WERI-Rb-1 (cell line): ENCODE data around the gene NLRP7.
A peak's percentile ranks its signal among the peaks of the same experiment; 100 is the strongest.
"Not testable (repeated sequence)": the region's sequence is repeated elsewhere in the genome, so short reads cannot be mapped to it uniquely, and the experiment has no call there.

ENCODE experiments used
- DNase-seq: peaks from one replicate; pipeline ENCODE4 v3.0.0-alpha.2; 2020
- H3K27ac ChIP-seq: fragments of 250-450 bp; sonication (Bioruptor Pico); 2 replicates; pipeline ENCODE4 v1.5.1; 2020; ENCODE audit warnings: mild to moderate bottlenecking, moderate library complexity
- H3K27me3 ChIP-seq: fragments of 250-450 bp; sonication (Bioruptor Pico); 2 replicates; pipeline ENCODE4 v1.5.1; 2021; ENCODE audit warnings: mild to moderate bottlenecking, low read depth, moderate library complexity; ENCODE audit not compliant: insufficient read depth, severe bottlenecking
- H3K36me3 ChIP-seq: fragments of 250-450 bp; sonication (Bioruptor Pico); 2 replicates; pipeline ENCODE4 v1.5.1; 2020; ENCODE audit warnings: mild to moderate bottlenecking, moderate library complexity
- H3K4me3 ChIP-seq: 2 replicates; pipeline ENCODE4 v1.5.1; 2011; ENCODE audit warnings: low read depth, mild to moderate bottlenecking, control low read depth, low read length
- H3K9me3 ChIP-seq: fragments of 250-450 bp; sonication (Bioruptor Pico); 2 replicates; pipeline ENCODE4 v1.5.1; 2021; ENCODE audit warnings: mild to moderate bottlenecking, moderate library complexity; ENCODE audit not compliant: severe bottlenecking
- TF ChIP-seq, protein P1 (sequence below): IDR thresholded peaks from 2 replicates; pipeline ENCODE4 v1.5.1; 2011; ENCODE audit warnings: low read depth, mild to moderate bottlenecking, control low read depth, inconsistent platforms, low read length

NLRP7 gene

DNA sequence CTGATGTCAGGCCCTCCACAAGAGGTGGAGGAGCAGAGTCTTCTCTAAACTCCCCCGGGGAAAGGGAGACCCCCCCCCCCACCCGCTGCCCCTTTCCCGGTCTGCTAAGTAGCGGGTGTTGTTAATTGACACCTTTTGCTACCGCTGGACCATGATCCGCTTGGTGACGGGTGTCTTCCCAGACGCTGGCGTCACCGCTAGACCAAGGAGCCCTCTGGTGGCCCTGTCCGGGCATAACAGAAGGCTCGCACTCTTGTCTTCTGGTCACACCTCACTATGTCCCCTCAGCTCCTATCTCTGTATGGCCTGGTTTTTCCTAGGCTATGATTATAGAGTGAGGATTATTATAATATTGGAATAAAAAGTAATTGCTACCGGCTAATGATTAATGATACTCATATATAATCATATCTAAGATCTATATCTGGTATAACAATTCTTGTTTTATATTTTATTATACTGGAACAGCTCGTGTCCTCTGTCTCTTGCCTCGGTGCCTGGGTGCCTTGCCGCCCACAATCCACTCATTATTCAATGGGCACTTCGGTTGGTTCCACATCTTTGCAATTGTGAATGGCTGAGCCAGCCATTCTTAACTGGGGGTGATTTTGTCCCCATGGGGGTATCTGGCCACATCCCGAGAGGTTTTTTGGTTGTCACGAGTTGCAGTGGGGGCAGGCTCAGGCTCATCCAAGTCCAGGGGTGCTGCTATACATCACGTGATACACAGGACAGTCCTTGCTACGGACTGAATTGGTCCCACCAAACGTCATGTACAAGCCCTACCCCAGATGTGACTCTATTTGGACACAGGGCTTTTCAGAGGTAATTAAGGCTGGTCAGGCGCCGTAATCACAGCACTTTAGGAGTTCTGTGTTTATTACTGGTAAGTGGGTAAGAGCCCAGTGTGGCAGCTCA is 27.4 kb downstream of the NLRP7 start:
- not testable (repeated sequence) for H3K4me3 ChIP-seq, H3K27ac ChIP-seq, H3K9me3 ChIP-seq, H3K36me3 ChIP-seq
- TF ChIP-seq, protein P1, sequence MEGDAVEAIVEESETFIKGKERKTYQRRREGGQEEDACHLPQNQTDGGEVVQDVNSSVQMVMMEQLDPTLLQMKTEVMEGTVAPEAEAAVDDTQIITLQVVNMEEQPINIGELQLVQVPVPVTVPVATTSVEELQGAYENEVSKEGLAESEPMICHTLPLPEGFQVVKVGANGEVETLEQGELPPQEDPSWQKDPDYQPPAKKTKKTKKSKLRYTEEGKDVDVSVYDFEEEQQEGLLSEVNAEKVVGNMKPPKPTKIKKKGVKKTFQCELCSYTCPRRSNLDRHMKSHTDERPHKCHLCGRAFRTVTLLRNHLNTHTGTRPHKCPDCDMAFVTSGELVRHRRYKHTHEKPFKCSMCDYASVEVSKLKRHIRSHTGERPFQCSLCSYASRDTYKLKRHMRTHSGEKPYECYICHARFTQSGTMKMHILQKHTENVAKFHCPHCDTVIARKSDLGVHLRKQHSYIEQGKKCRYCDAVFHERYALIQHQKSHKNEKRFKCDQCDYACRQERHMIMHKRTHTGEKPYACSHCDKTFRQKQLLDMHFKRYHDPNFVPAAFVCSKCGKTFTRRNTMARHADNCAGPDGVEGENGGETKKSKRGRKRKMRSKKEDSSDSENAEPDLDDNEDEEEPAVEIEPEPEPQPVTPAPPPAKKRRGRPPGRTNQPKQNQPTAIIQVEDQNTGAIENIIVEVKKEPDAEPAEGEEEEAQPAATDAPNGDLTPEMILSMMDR: peak; percentile 10; the same call in 1 of the 2 replicates
- peak; percentile 15 for DNase-seq
- H3K27me3 ChIP-seq: peaks cover 62% of the 10 kb centered on the region

DNA sequence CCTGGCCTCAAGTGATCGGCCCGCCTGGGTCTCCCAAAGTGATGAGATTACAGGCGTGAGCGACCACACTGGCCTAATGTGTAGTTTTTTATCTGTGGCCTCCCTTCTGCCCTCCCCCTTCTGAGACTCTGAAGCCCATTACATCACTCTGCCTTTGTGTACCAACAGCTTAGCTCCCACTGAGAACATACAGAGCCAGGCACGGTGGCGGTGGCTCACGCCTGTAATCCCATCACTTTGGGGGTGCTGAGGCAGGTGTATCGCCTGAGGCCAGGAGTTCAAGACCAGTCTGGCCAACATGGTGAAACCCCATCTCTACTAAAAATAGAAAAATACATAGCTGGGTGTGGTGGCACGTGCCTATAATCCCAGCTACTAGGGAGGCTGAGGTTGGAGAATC is 28.8 kb downstream of the NLRP7 start:
- no peak overlapping the region for H3K4me3 ChIP-seq
- TF ChIP-seq, protein P1: no peak
- no peak overlapping the region for H3K27ac ChIP-seq
- H3K9me3 ChIP-seq: no peaks in the 10 kb centered on the region
- peaks cover 62% of the 10 kb centered on the region for H3K27me3 ChIP-seq
- H3K36me3 ChIP-seq: no peaks in the 10 kb centered on the region
- no peak for DNase-seq

DNA sequence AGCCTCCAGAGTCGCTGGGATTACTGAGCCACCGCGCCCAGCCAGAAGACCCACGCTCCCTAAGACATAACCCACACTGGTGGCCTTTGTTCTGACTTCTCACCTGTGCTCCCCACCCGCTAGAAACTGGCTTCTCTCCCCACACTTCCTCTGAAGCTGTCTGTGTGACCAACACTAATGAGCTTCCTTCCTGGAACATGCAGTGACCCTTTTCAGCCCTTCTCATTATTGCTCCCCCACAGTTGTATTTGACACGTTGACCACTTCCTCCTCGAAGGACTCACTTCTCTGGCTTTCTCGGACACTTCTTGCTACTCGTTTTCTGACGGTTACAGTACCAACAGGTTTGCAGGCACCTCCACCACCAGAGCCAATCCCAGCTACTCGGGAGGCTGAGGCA is 30.5 kb downstream of the NLRP7 start:
- H3K36me3 ChIP-seq: no peaks in the 10 kb centered on the region
- H3K27ac ChIP-seq: no peak overlapping the region
- no peaks in the 10 kb centered on the region for H3K9me3 ChIP-seq
- DNase-seq: no peak
- peaks cover 57% of the 10 kb centered on the region for H3K27me3 ChIP-seq
- no peak overlapping the region for H3K4me3 ChIP-seq
- TF ChIP-seq, protein P1: no peak

DNA sequence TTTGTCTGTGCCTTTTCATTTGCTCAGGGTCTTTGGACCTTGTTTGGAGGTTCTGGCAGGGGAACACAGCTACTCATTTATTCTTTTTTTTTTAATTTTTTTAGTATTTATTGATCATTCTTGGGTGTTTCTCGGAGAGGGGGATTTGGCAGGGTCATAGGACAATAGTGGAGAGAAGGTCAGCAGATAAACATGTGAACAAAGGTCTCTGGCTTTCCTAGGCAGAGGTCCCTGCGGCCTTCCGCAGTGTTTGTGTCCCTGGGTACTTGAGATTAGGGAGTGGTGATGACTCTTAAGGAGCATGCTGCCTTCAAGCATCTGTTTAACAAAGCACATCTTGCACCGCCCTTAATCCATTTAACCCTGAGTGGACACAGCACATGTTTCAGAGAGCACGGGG is 39.4 kb downstream of the NLRP7 start:
- H3K27me3 ChIP-seq: peaks cover 49% of the 10 kb centered on the region
- not testable (repeated sequence) for H3K4me3 ChIP-seq, H3K27ac ChIP-seq, H3K36me3 ChIP-seq, DNase-seq, H3K9me3 ChIP-seq

DNA sequence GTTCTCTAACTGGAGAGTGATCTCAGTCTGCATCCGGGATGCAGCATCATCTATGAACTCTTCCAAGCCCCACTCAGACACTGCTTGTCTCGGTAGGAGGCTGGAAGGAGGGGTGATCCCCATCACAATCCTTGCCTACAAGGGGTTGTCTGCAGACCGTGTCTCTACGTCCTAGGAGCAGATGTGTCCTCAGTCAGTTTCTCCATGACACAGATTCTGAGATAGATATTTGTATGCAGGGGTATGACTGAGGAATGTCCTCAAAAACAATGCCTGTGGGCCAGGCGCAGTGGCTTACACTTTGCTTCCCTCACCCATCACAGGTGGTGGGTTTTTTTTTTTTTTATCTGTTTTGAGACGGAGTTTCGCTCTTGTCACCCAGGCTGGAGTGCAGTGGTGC is 40.5 kb downstream of the NLRP7 start:
- TF ChIP-seq, protein P1: no peak
- peaks cover 48% of the 10 kb centered on the region for H3K27me3 ChIP-seq
- H3K4me3 ChIP-seq: no peak overlapping the region
- no peaks in the 10 kb centered on the region for H3K36me3 ChIP-seq
- H3K9me3 ChIP-seq: peaks cover 2% of the 10 kb centered on the region
- H3K27ac ChIP-seq: no peak overlapping the region
- DNase-seq: no peak

DNA sequence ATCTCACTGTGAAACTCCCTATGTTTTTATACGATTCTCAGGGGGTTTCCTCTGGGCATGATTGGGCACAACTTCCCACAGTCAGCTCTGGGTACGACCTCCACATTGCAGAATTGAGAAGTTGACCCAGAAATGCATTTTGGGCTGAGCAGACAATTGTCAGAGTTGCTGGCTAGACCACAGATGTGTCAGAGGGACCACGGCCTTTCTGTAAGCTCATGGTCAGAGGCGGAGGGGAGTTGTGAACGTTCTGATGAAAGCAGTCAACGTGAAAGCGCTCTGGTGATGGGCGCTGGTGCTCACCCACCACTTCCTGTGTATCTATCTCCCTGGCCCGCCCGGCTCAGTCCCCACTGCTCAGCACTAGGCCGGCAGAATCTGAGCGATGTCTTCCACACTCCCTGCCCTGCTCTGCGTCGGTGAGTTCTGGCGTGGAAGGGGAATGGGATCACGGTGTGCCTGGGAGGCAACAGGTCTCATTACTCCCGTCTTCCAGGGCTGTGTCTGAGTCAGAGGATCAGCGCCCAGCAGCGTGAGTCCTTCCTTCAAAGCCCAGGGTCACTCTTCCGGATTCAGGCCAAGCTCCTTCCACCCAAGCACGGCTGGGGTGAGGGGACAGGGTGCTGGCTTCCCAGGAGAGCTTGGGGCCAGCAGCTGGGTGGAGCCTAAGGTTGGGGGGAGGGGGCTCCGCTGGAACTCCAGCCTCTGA is 41.4 kb downstream of the NLRP7 start, which contains the start of gene NCR1:
Gene NCR1, plus strand, starts transcription at position 346 of the 709 bp plus-strand sequence. Its CDS starts 40 bp downstream, at position 386.
- Histone ChIP-seq H3K9me3 (peaks cover 2% of the 10 kb centered on the region), H3K27me3 (peaks cover 50% of the 10 kb centered on the region), H3K4me3 (no peak within 1 kb of the TSS), H3K36me3 (no peaks in the 10 kb centered on the region), H3K27ac (no peak within 1 kb of the TSS)
- no peak for DNase-seq
- TF ChIP-seq, protein P1: no peak
